Skeletal muscle satellite cell (primary cell): ENCODE measurements around the gene RAPGEF2.
"Not testable (repeated sequence)": the region's sequence is repeated elsewhere in the genome, so short reads cannot be mapped to it uniquely, and the experiment has no call there.

ENCODE experiments used
- H3K27me3 ChIP-seq: 2 replicates; pipeline ENCODE4 v1.7.0; 2013; ENCODE audit warnings: low read length; ENCODE audit not compliant: control insufficient read depth, insufficient read depth
- H3K36me3 ChIP-seq: 2 replicates; pipeline ENCODE4 v1.7.0; 2013; ENCODE audit warnings: mild to moderate bottlenecking, control low read depth, low read length; ENCODE audit not compliant: insufficient read depth
- H3K4me1 ChIP-seq: 2 replicates; pipeline ENCODE4 v1.7.0; 2013; ENCODE audit warnings: low read length; ENCODE audit not compliant: control insufficient read depth, insufficient read depth
- H3K4me2 ChIP-seq: 2 replicates; pipeline ENCODE4 v1.7.0; 2013; ENCODE audit warnings: mild to moderate bottlenecking, low read length
- H3K4me3 ChIP-seq: 2 replicates; pipeline ENCODE4 v1.7.0; 2013; ENCODE audit warnings: low read length
- H3K9ac ChIP-seq: 2 replicates; pipeline ENCODE4 v1.7.0; 2013; ENCODE audit warnings: mild to moderate bottlenecking, low read depth, low read length, moderate library complexity
- H3K9me3 ChIP-seq: replicated peaks from 2 replicates; pipeline ENCODE4 v1.7.0; 2013; ENCODE audit warnings: mild to moderate bottlenecking, control low read depth, low read length

Gene RAPGEF2

DNA sequence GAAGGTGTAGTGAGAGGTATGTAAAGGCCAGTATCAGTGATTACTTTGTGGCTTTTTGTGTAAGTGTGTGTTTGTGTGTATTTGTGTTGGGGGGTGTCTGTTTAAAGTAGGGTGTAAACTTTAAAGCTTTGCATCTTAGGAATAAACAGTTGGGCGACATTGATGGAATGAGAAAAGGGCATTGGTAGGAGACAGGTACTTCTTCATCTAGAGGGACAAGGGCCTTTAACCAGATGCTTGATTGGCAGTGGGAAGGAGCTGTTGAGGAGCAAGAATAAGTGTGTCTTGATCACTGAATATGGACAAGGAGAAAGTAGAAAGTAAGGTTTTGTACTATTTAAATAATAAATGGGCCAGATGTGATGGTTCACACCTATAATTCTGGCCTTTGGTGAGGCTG is 48.8 kb downstream of the RAPGEF2 start:
- Histone ChIP-seq H3K4me2 (no peak overlapping the region), H3K36me3 (no peaks in the 10 kb centered on the region), H3K9ac (no peak overlapping the region), H3K4me3 (no peak overlapping the region), H3K4me1 (peaks cover 5% of the 10 kb centered on the region), H3K9me3 (no peaks in the 10 kb centered on the region), H3K27me3 (no peaks in the 10 kb centered on the region)

DNA sequence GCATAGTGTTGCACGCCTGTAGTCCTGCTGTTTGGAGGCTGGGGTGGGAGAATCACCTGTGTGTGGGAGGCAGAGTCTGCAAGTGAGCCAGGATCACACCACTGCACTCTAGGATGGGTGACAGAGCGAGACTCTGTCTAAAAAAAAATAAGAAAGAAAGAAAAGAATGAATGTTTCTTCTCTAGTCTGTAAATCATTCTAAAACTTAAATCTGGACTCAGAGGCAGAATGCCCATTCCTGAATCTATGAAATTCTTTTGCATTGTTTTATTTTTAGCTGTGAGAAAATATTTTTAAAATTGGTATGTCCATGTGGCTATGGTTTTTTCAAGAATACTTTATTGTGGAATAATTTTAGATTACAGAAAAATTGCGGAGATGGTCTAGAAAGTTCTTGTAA is 49.3 kb downstream of the RAPGEF2 start:
- Histone ChIP-seq H3K27me3 (no peaks in the 10 kb centered on the region), H3K4me3 (no peak overlapping the region), H3K9me3 (no peaks in the 10 kb centered on the region), H3K4me2 (no peak overlapping the region), H3K9ac (no peak overlapping the region), H3K4me1 (peaks cover under 1% of the 10 kb centered on the region), H3K36me3 (no peaks in the 10 kb centered on the region)

DNA sequence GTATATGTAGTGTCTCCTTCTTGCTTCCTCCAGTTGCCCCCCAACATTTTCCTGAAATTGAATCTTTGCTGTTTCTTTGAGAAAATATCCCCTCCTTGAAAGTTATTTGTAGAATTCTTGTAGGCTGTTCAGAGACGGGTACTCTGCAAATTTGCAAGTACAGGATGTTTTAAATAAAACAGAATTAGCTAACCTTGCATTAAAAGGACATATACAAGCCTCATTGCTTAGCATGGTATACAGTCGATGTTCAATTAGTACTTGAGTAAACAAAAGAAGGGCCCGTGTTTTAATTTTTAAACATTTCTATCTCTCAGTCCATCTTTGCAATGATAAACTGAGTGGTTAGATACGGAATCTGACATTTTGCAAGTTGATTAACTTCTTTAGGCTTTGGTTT is 50.8 kb downstream of the RAPGEF2 start:
- Histone ChIP-seq H3K36me3 (no peaks in the 10 kb centered on the region), H3K4me1 (no peaks in the 10 kb centered on the region)

GRCh38 chr4:159155119-159155518 is 52.2 kb downstream of the RAPGEF2 start:
- no peaks in the 10 kb centered on the region for H3K27me3 ChIP-seq
- H3K4me2 ChIP-seq, result no peak overlapping the region
- no peak overlapping the region for H3K9ac ChIP-seq
- H3K36me3 ChIP-seq, result no peaks in the 10 kb centered on the region
- H3K9me3 ChIP-seq, result no peaks in the 10 kb centered on the region
- no peaks in the 10 kb centered on the region for H3K4me1 ChIP-seq
- H3K4me3 ChIP-seq, result no peak overlapping the region

More for the DNA sequence above, 50.8 kb downstream of the RAPGEF2 start:
- Histone ChIP-seq H3K27me3 (no peaks in the 10 kb centered on the region), H3K9me3 (no peaks in the 10 kb centered on the region), H3K9ac (no peak overlapping the region), H3K4me2 (no peak overlapping the region), H3K4me3 (no peak overlapping the region)

DNA sequence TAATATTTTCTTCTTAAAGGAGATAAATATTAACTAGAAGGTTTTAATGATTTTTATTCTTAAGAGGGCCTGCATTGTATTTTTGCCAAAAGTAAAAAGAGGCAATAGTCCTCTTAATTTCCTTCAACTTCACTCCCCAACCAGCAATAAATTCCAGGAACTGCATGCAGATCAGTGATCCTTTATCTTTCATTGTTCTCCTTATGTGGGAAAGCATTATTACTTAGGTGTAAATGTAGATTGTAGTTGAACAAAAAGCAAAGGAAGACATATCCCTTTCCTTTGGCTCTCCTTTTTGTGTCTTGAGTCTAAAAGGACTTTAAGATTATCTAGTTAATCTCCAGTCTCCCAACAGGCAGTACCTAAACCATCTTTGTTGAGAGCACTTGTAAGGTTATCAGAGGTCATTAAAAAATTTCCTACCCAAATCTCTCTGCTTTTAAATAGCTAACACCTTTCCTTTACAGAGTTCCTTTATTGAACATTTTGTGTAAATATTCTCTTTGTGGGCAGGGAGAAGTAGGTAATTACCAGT is 55.3 kb downstream of the RAPGEF2 start:
- no peak overlapping the region for H3K9ac ChIP-seq
- no peak overlapping the region for H3K4me2 ChIP-seq
- H3K36me3 ChIP-seq, result no peaks in the 10 kb centered on the region
- no peak overlapping the region for H3K4me3 ChIP-seq
- no peaks in the 10 kb centered on the region for H3K27me3 ChIP-seq
- no peaks in the 10 kb centered on the region for H3K9me3 ChIP-seq
- no peaks in the 10 kb centered on the region for H3K4me1 ChIP-seq

- Histone ChIP-seq H3K4me3 (no peak overlapping the region), H3K36me3 (no peaks in the 10 kb centered on the region), H3K4me2 (no peak overlapping the region), H3K27me3 (no peaks in the 10 kb centered on the region), H3K4me1 (no peaks in the 10 kb centered on the region), H3K9me3 (no peaks in the 10 kb centered on the region), H3K9ac (no peak overlapping the region)
Measured at GRCh38 chr4:159158985-159159384, 56.1 kb downstream of the RAPGEF2 start.

DNA sequence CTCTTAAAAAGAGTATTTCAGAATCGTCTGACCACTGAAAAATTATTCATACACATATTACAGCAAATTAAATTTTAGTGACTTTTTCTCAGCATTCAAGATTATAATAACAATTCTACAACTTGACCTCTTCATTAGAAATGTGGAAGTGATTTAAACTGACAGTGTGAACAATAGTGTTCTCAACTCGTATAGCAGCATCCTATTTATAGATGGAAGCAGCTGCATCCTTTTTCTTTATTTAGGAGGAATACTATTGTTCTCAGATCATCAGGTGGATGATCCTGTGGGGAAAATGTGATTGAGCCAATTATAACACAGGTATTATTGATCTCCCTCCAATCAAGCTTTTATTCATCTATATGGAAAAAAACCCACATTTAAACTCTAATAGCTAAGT is 56.7 kb downstream of the RAPGEF2 start:
- Histone ChIP-seq H3K4me2 (no peak overlapping the region), H3K4me3 (no peak overlapping the region), H3K36me3 (no peaks in the 10 kb centered on the region), H3K27me3 (no peaks in the 10 kb centered on the region), H3K9ac (no peak overlapping the region), H3K4me1 (no peaks in the 10 kb centered on the region), H3K9me3 (no peaks in the 10 kb centered on the region)

- Histone ChIP-seq H3K27me3 (no peaks in the 10 kb centered on the region), H3K4me3 (no peak overlapping the region), H3K9ac (no peak overlapping the region), H3K9me3 (no peaks in the 10 kb centered on the region), H3K4me2 (no peak overlapping the region), H3K4me1 (no peaks in the 10 kb centered on the region), H3K36me3 (no peaks in the 10 kb centered on the region)
Measured at GRCh38 chr4:159160242-159160641, 57.4 kb downstream of the RAPGEF2 start.

- not testable (repeated sequence) for H3K4me2 ChIP-seq, H3K27me3 ChIP-seq, H3K4me1 ChIP-seq, H3K9ac ChIP-seq, H3K4me3 ChIP-seq, H3K36me3 ChIP-seq, H3K9me3 ChIP-seq
Measured at GRCh38 chr4:159161436-159161835, 58.6 kb downstream of the RAPGEF2 start.

GRCh38 chr4:159162576-159162975 is 59.7 kb downstream of the RAPGEF2 start:
- H3K4me2 ChIP-seq, result no peak overlapping the region
- no peaks in the 10 kb centered on the region for H3K36me3 ChIP-seq
- H3K9me3 ChIP-seq, result no peaks in the 10 kb centered on the region
- H3K4me1 ChIP-seq, result no peaks in the 10 kb centered on the region
- H3K27me3 ChIP-seq, result no peaks in the 10 kb centered on the region
- no peak overlapping the region for H3K4me3 ChIP-seq
- H3K9ac ChIP-seq, result no peak overlapping the region

DNA sequence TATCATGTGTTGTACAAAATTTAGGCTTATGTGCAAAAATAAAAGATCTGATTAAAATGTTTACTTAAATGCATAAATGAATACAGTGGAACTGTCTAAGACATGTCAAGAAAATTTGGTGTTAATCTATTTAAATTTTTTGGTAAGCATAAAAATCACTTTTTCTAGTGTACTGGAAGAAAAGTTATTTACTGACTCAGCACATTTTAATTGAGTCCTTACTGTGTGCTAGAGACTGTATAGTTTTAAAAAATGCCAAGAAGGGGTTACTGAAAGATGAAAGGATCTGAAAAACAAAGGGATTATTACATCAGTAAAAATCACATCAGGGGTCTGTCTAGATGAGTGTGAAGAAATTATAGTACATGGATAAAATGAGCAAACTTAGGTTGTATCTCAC is 60.6 kb downstream of the RAPGEF2 start:
- Histone ChIP-seq H3K36me3 (no peaks in the 10 kb centered on the region), H3K4me3 (no peak overlapping the region), H3K9ac (no peak overlapping the region), H3K9me3 (no peaks in the 10 kb centered on the region), H3K27me3 (no peaks in the 10 kb centered on the region), H3K4me1 (no peaks in the 10 kb centered on the region), H3K4me2 (no peak overlapping the region)

DNA sequence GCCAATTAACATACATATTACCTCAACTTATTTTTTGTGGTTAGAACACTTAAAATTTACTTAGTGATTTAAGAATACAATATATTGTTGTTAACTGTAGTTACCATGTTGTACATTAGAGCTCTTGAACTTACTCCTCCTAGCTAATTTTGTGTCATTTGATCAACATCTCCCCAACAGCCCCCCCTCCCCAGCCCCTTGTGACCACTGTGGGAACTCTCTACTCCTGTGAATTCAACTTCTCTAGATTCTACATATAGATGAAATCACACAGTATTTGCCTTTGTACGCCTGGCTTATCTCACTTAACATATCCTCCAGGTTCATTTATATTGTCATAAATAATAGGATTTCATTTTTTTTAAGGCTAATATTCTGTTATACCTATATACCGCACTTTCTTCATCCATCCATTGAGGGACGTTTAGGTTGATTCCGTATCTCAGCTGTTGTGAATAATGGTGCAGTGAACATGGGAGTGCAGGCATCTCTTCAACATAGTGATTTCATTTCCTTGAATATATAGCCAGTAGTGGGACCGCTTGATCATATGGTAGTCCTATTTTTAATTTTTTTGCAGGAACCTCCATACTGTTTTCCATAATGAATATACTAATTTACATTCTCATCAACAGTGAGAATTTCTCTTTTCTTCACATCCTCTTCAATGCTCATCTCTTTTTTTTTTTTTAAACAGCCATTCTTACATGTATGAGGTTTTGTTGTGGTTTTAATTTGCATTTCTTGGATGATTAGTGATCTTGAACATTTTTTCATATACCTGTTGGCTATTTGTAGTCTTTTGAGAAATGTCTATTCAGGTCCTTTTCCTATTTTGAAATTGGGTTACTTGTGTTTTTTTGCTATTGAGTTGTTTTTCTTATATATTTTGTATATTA is 66.8 kb downstream of the RAPGEF2 start:
- no peaks in the 10 kb centered on the region for H3K36me3 ChIP-seq
- H3K4me2 ChIP-seq, result no peak overlapping the region
- peaks cover under 1% of the 10 kb centered on the region for H3K4me1 ChIP-seq
- H3K27me3 ChIP-seq, result no peaks in the 10 kb centered on the region
- H3K9me3 ChIP-seq, result no peaks in the 10 kb centered on the region
- no peak overlapping the region for H3K4me3 ChIP-seq
- H3K9ac ChIP-seq, result no peak overlapping the region
